Daoy (cell line): ENCODE data around the gene EXD1. TPM values are rescaled to one million over a fixed set of nuclear protein-coding genes. Genes with fewer than 3 reads are reported as not detected.
"Not testable (repeated sequence)": the region's sequence is repeated elsewhere in the genome, so short reads cannot be mapped to it uniquely, and the experiment has no call there.

Experiments
- DNase-seq: peaks from one replicate; pipeline ENCODE4 v3.0.0-alpha.2; 2015; ENCODE audit warnings: low read depth
- total RNA-seq: library from RNA; depleted of rRNA; stranded (reverse); fragments of >200 nt; shearing (Covaris generic); gene quantifications from 2 replicates; pipeline ENCODE4 v1.2.3, GENCODE V29; 2014; rRNA removed

The EXD1 gene
- total RNA-seq, 1 experiment from 2014 or later: not detected

DNA sequence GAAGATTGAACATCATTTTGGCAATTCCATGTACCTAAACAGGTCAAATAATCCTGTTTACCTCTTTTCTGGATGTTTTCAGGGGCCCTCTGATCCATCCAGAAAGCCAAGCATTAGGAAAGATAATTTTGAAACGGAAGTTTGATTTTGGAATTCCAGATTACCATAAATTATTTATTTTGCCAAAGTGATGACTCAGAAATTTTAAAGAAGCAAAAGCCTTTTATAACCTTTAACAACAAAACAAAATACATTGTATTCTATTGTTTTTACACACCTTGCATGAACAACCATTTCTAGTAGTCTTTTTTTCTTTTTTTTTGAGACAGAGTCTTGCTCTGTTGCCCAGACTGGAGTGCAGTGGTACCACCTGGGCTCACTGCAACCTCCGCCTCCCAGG lies 82.5 kb downstream of the EXD1 start:
- no peak for DNase-seq

DNA sequence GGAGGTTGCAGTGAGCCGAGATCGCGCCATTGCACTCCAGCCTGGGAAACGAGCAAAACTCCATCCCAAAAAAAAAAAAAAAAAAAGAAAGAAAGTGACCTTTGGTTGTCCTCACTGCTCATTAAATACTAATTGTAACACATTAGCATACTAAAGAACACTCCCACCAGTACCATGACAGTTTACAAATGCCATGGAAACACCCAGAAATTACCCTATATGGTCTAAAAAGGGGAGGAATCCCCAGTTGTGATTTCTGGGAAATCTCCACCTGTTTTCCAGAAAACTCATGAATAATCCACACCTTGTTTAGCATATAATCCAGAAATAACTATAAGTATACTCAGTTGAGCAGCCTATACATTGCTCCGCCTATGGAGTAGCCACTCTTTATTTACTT lies 90.9 kb downstream of the EXD1 start:
- DNase-seq: no peak

DNA sequence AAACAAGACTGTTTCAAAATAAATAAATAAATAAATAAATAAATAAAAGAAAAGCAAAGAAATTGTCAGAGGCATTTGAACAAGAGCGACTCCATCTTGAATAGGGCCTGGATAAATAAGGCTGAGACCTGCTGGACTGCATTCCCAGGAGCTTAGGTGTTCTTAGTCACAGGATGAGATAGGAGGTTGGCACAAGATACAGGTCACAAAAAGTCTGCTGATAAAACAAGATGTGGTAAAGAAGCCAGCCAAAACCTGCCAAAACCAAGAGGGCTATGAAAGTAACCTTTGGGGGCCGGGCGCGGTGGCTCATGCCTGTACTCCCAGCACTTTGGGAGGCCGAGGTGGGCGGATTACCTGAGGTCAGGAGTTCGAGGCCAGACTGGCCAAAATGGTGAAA lies 91.4 kb downstream of the EXD1 start:
- DNase-seq: peak; percentile 10

- DNase-seq: not testable (repeated sequence)
Observed at GRCh38 chr15:41135580-41135979, 95.0 kb downstream of the EXD1 start.

- no peak for DNase-seq
Observed at GRCh38 chr15:41133454-41133853, 97.1 kb downstream of the EXD1 start.

Other genes with a start within 250 kb of the EXD1 start
- 19.4 and 20.7 TPM in 2 replicates for gene INO80, start 114.5 kb downstream of the EXD1 start, total RNA-seq
- gene CHP1, start 511 bp upstream of the EXD1 start, total RNA-seq: 18.9 and 22.5 TPM in 2 replicates
- gene OIP5, start 101.8 kb upstream of the EXD1 start, total RNA-seq: 49.5 and 67.7 TPM in 2 replicates
- 180 and 204 TPM in 2 replicates for gene NUSAP1, start 102.1 kb upstream of the EXD1 start, total RNA-seq
- 40.7 and 42.4 TPM in 2 replicates for gene NDUFAF1, start 171.7 kb upstream of the EXD1 start, total RNA-seq
- 16.0 and 17.6 TPM in 2 replicates for gene RTF1, start 186.3 kb upstream of the EXD1 start, total RNA-seq